GM12873 (cell line): ENCODE measurements around the gene FBXL17.

ENCODE experiments used
- CTCF ChIP-seq: IDR thresholded peaks from 2 replicates; pipeline ENCODE4 v1.5.1; 2012; ENCODE audit warnings: low read depth, mild to moderate bottlenecking, moderate library complexity, low read length, control low read depth; ENCODE audit not compliant: insufficient read depth; ENCODE audit errors: missing control alignments

Gene FBXL17

GRCh38 chr5:108214857-108215256, 167.0 kb downstream of the FBXL17 start:
- TF ChIP-seq CTCF = no peak

GRCh38 chr5:108212775-108213346, 169.0 kb downstream of the FBXL17 start:
- no peak for TF ChIP-seq CTCF

DNA sequence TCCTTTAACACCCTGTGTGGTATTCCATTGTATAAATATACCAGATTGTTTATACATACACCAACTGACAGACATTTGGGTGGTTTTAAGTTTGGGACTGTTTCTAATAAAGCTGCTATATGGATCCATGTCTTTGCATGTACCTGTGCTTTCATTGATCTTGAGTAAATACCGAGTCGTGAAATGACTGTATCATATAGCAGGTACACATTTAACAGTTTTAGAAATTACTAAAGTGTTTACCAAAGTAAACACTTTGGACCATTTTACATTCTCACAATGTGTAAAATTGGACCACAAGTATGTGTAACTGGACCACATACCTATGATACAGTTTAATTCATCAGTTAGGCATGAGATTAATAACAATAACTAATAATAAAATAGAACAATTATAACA, 175.2 kb downstream of the FBXL17 start:
- TF ChIP-seq CTCF = no peak

DNA sequence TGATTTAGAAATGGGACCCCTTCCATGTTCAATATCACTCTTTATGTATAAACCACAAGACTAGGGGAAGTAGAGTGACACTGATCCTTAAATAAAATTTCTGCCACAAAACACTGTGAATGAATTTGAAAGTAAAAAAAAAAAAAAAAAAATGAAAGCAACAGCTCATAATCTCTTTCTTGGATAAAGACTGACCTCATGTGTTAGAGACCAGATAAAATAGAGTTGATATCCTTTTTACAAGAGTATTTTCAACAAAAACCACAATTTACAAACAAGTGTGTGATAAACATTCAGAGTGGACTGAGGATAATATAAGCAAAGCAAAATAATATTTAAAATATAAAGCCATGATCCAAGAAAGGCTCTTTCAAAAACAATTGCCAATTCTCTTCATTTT, 180.2 kb downstream of the FBXL17 start:
- TF ChIP-seq CTCF = no peak

DNA sequence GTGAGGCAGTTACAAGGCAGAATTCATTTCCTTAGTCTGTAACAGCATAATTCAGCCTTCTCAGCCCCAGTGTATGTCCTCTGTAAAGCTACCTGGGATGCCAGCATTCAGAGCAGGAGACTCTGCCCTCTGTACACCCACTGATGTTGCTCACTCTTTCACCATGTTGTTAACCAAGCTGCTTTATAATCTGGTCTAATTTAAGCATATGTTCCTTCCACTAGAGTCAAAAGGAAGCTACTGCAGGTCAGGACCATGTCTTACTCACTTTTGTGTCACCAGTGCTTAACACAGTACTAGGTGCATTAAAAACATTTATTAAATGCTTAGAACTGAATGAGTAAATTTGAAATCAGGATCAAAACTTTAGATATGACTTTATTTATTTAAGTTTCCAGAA, 185.6 kb downstream of the FBXL17 start:
- TF ChIP-seq CTCF = no peak

DNA sequence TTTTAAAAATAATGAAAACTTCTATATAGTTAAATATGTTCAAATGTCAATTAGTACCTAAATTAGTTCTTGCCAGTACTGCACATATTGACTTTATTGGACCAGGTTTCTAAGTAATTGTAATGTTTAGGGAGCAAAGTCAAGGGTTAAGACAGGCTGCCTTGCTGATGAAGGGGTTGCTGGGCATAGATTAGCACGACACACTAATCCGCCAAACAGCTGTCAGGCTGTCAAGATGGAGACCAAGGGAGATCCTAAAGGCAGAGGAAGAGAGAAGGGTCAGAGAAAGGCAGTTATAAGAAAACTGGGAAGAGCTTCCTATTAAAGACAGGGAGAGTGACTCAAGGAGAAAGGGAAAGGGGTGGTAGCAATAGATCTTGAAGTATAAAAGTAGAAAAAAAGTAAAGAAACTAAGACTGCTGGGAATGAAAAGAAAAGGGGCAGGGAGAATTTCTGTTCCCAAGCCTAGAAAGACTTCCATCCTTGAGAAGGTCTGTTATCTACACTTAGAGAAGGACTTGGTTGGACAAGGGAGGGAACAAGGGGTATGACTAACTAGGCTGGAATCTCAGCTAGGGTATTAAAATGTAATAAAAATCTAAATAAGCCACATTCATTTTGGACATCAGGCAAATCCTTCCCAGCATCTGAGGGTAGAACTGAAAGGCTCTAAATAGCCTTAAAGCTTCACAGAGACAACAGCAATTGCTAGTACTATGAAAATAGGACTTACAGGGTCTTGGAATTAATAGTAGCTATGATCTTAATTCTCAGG, 188.7 kb downstream of the FBXL17 start:
- no peak for TF ChIP-seq CTCF

DNA sequence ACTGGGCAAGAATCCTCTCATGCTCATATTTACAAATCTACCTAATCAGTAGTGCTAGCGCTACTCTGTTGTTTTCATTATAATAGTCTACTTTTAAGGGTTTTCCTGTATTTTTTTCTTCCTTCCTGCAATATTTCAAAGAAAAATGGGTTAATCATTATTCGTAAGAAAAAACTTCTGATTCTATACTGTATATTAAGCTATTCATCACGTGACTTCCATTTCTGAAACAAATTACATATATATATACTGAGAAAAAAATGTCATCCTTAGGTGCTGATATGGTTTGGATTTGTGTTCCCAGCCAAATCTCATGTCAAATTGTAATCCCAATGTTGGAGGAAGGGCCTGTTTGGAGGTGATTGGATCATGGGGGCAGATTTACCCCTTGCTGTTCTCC, 197.0 kb downstream of the FBXL17 start:
- TF ChIP-seq CTCF = no peak
